HCT116 (cell line): ENCODE data around the gene TMEM38B.

ENCODE experiments used
- CTCF ChIP-seq, 3 experiments: fragments of 200-600 bp in 1 of 3; sonication (generic) in 1 of 3; IDR thresholded peaks in 2 of 3; conservative IDR thresholded peaks in 1 of 3; 2 replicates each; pipeline ENCODE4 v1.5.1; 2012 to 2017; ENCODE audit warnings: low read depth in 2 of 3, low read length in 2 of 3, antibody characterized with exemption in 1 of 3, borderline replicate concordance in 1 of 3, control low read depth in 1 of 3, mild to moderate bottlenecking in 1 of 3, mixed read lengths in 1 of 3, mixed run types in 1 of 3, moderate library complexity in 1 of 3; ENCODE audit not compliant: insufficient read depth in 1 of 3
- EGR1 ChIP-seq: IDR thresholded peaks from 2 replicates; pipeline ENCODE4 v1.6.1; 2012; ENCODE audit warnings: low read depth
- ELF1 ChIP-seq: IDR thresholded peaks from 2 replicates; pipeline ENCODE4 v1.6.1; 2012; ENCODE audit warnings: low read depth, borderline replicate concordance
- POLR2A ChIP-seq: IDR thresholded peaks from 2 replicates; pipeline ENCODE4 v1.7.0; 2011; ENCODE audit warnings: borderline replicate concordance; ENCODE audit not compliant: insufficient read depth, insufficient read length; ENCODE audit errors: extremely low read depth
- POLR2AphosphoS5 ChIP-seq: IDR thresholded peaks from 2 replicates; pipeline ENCODE4 v1.6.1; 2011; ENCODE audit warnings: mild to moderate bottlenecking, low read depth, low read length, moderate library complexity
- RAD21 ChIP-seq: IDR thresholded peaks from 2 replicates; pipeline ENCODE4 v1.6.1; 2012; ENCODE audit warnings: low read depth, mild to moderate bottlenecking
- REST ChIP-seq: IDR thresholded peaks from 2 replicates; pipeline ENCODE4 v1.6.1; 2012; ENCODE audit warnings: low read depth
- SIN3A ChIP-seq: IDR thresholded peaks from 2 replicates; pipeline ENCODE4 v1.6.1; 2012; ENCODE audit warnings: low read depth
- SP1 ChIP-seq: IDR thresholded peaks from 2 replicates; pipeline ENCODE4 v1.6.1; 2012; ENCODE audit warnings: low read depth
- TCF7L2 ChIP-seq: IDR thresholded peaks from 2 replicates; pipeline ENCODE4 v1.7.0; 2011; ENCODE audit warnings: borderline replicate concordance, inconsistent platforms; ENCODE audit not compliant: insufficient read depth, insufficient read length; ENCODE audit errors: extremely low read depth
- YY1 ChIP-seq: IDR thresholded peaks from 2 replicates; pipeline ENCODE4 v1.6.1; 2011; ENCODE audit warnings: low read length, low read depth, moderate library complexity, mild to moderate bottlenecking; ENCODE audit not compliant: insufficient replicate concordance; ENCODE audit errors: extremely low read depth
- ZNF274 ChIP-seq: fragments of 200-500 bp; sonication (Bioruptor generic); IDR thresholded peaks from 2 replicates; pipeline ENCODE4 v1.6.1; 2014; ENCODE audit warnings: mild to moderate bottlenecking, low read depth, low read length, inconsistent platforms

- TF ChIP-seq CTCF (IDR thresholded peaks at IDR 0.05 in 2 of 3, conservative IDR thresholded peaks at IDR 0.05 in 1 of 3; ENCODE audit: borderline replicate concordance in 1 of 3, insufficient read depth in 1 of 3, low read depth in 2 of 3, low read length in 2 of 3), result no peak
- no peak for TF ChIP-seq SP1
- no peak for TF ChIP-seq SIN3A
- no peak for TF ChIP-seq POLR2A
- TF ChIP-seq ZNF274, result no peak
- no peak for TF ChIP-seq RAD21
- no peak for TF ChIP-seq TCF7L2
- TF ChIP-seq POLR2AphosphoS5, result no peak
- no peak for TF ChIP-seq YY1
- TF ChIP-seq EGR1, result no peak
- no peak for TF ChIP-seq ELF1
- no peak for TF ChIP-seq REST
Observed at GRCh38 chr9:105710638-105711037, 16.3 kb downstream of the TMEM38B start.
